ENCODE measurements around the gene MYRF.

The MYRF gene

GRCh38 chr11:61775606-61776554 lies 23.4 kb downstream of the MYRF start:
- no peak for DNase-seq (ENCODE audit: low read depth in 3 of 3, low spot score in 1 of 3)

GRCh38 chr11:61776561-61777075 lies 24.2 kb downstream of the MYRF start:
- peak in 1 of 3 donors; percentile 45 for DNase-seq (ENCODE audit: low read depth in 3 of 3, low spot score in 1 of 3)

- DNase-seq (ENCODE audit: low read depth in 3 of 3, low spot score in 1 of 3): peak in 2 of 3 donors; percentile 19 to 62
These were observed 25.0 kb downstream of the MYRF start for GRCh38 chr11:61777234-61778090.

- DNase-seq (ENCODE audit: low read depth in 3 of 3, low spot score in 1 of 3): no peak
These were observed 26.0 kb downstream of the MYRF start for GRCh38 chr11:61778357-61778886.

- DNase-seq (ENCODE audit: low read depth in 3 of 3, low spot score in 1 of 3): no peak
These were observed 26.6 kb downstream of the MYRF start for GRCh38 chr11:61778920-61779650.

- DNase-seq (ENCODE audit: low read depth in 3 of 3, low spot score in 1 of 3): no peak
These were observed 27.5 kb downstream of the MYRF start for GRCh38 chr11:61779666-61780525.

- no peak for DNase-seq (ENCODE audit: low read depth in 3 of 3, low spot score in 1 of 3)
These were observed 28.2 kb downstream of the MYRF start for GRCh38 chr11:61780581-61781162.

GRCh38 chr11:61781585-61781984 lies 29.1 kb downstream of the MYRF start:
- no peak for DNase-seq (ENCODE audit: low read depth in 3 of 3, low spot score in 1 of 3)

GRCh38 chr11:61782299-61782698 lies 29.9 kb downstream of the MYRF start:
- no peak for DNase-seq (ENCODE audit: low read depth in 3 of 3, low spot score in 1 of 3)

GRCh38 chr11:61782841-61783240 lies 30.4 kb downstream of the MYRF start:
- no peak for DNase-seq (ENCODE audit: low read depth in 3 of 3, low spot score in 1 of 3)

GRCh38 chr11:61783717-61784505 lies 31.5 kb downstream of the MYRF start:
- no peak for DNase-seq (ENCODE audit: low read depth in 3 of 3, low spot score in 1 of 3)

- no peak for DNase-seq (ENCODE audit: low read depth in 3 of 3, low spot score in 1 of 3)
These were observed 32.0 kb downstream of the MYRF start for GRCh38 chr11:61784506-61784805.

- no peak for DNase-seq (ENCODE audit: low read depth in 3 of 3, low spot score in 1 of 3)
These were observed 33.5 kb downstream of the MYRF start for GRCh38 chr11:61785837-61786402.

- DNase-seq (ENCODE audit: low read depth in 3 of 3, low spot score in 1 of 3): no peak
These were observed 35.6 kb downstream of the MYRF start for GRCh38 chr11:61787928-61788491.

GRCh38 chr11:61791737-61792309 lies 39.4 kb downstream of the MYRF start:
- DNase-seq (ENCODE audit: low read depth in 3 of 3, low spot score in 1 of 3): no peak

- peak; percentile 51 to 68 (median 68) for DNase-seq (ENCODE audit: low read depth in 3 of 3, low spot score in 1 of 3)
These were observed 40.1 kb downstream of the MYRF start, which contains the start of the genes FEN1 and TMEM258 for GRCh38 chr11:61792310-61793082. Gene FEN1 (plus strand): TSS chr11:61792911. CDS start chr11:61795362, 2,451 bp downstream. Gene TMEM258 (minus strand): TSS chr11:61792599. CDS start chr11:61792558, 41 bp downstream.

All from stimulated activated CD4-positive, alpha-beta T cell treated with anti-CD3 and anti-CD28 coated beads, TNF-alpha, amount 100 ng/mL, for 1 hour (primary cell).